Lung (tissue), 12 donors: ENCODE data around the gene RPL4. TPM values are rescaled to one million over a fixed set of nuclear protein-coding genes. Genes with fewer than 3 reads are reported as not detected.

ENCODE experiments used
- ATAC-seq: fragments of 200-7000 bp; cut with Tn5 transposase; one replicate; pipeline ENCODE4 v1.9.1; 2020; ENCODE audit warnings: moderate number of reproducible peaks; ENCODE audit not compliant: insufficient read depth, low FRiP score
- DNase-seq, 3 donors: peaks; one replicate each; pipeline ENCODE4 v3.0.0-alpha.2; 2013 to 2017
- H3K27ac ChIP-seq, 2 donors: one replicate each; pipeline ENCODE4 v1.5.1; 2013; ENCODE audit warnings: mild to moderate bottlenecking in 2 of 2, moderate library complexity in 2 of 2, control low read depth in 1 of 2, inconsistent platforms in 1 of 2, low read depth in 1 of 2, low read length in 1 of 2
- H3K27me3 ChIP-seq, 3 donors: one replicate each; pipeline ENCODE4 v1.5.1; 2013; ENCODE audit warnings: low read length in 2 of 3; ENCODE audit not compliant: control insufficient read depth in 3 of 3, insufficient read depth in 3 of 3
- H3K36me3 ChIP-seq, 4 donors: one replicate each; pipeline ENCODE4 v1.5.1; 2013; ENCODE audit warnings: low read length in 4 of 4, mild to moderate bottlenecking in 1 of 4, moderate library complexity in 1 of 4; ENCODE audit not compliant: control insufficient read depth in 4 of 4, insufficient read depth in 4 of 4
- H3K4me1 ChIP-seq, 5 donors: one replicate each; pipeline ENCODE4 v1.5.1; 2013; ENCODE audit warnings: low read length in 5 of 5, mild to moderate bottlenecking in 2 of 5, moderate library complexity in 1 of 5; ENCODE audit not compliant: control insufficient read depth in 5 of 5, insufficient read depth in 5 of 5
- H3K4me3 ChIP-seq: one replicate; pipeline ENCODE4 v1.5.1; 2013; ENCODE audit warnings: mild to moderate bottlenecking, control low read depth, moderate library complexity
- H3K9ac ChIP-seq, 2 donors: one replicate each; pipeline ENCODE4 v1.5.1; 2013; ENCODE audit warnings: low read length in 2 of 2, control low read depth in 1 of 2; ENCODE audit not compliant: insufficient read depth in 1 of 2
- H3K9me3 ChIP-seq, 4 donors: one replicate each; pipeline ENCODE4 v1.5.1; 2013; ENCODE audit warnings: low read length in 3 of 4, mild to moderate bottlenecking in 1 of 4, moderate library complexity in 1 of 4; ENCODE audit not compliant: control insufficient read depth in 4 of 4, insufficient read depth in 3 of 4
- WGBS, 2 donors: extraction: QIAGEN DNeasy Blood & Tissue Kit; methylation state at CpG; one replicate each; pipeline ENCODE4 v1.1.7; 2013; 5-methylcytosine and 5-hydroxymethylcytosine counted together
- polyA plus RNA-seq, 2 donors: library from polyadenylated mRNA; stranded (reverse); fragments of 200-250 nt; gene quantifications; one replicate each; pipeline ENCODE4 v1.2.1, GENCODE V29; 2013
- total RNA-seq, 2 donors: library from RNA; depleted of rRNA in 1 of 2; stranded (reverse); fragments of >200 nt in 1 of 2; gene quantifications; one replicate each; pipeline ENCODE4 v1.2.1, GENCODE V29; 2014 to 2021
- TF ChIP-seq, protein P1 (sequence below): IDR thresholded peaks from 2 replicates; pipeline ENCODE4 v1.5.1; 2012; ENCODE audit warnings: mild to moderate bottlenecking; ENCODE audit errors: control extremely low read depth, extremely low read depth
- donor health status: control.
- donor health status: control.
- donor health status: Bipolar disorder and iron deficiency.
- donor health status: healthy.
- donor health status: DM: yes; HTN: yes; CAD: no.

The RPL4 gene
- total and polyA plus RNA-seq, 4 donors, result 1,560 to 2,503 (median 2,434) TPM

GRCh38 chr15:66482539-66482938, 22.1 kb downstream of the RPL4 start:
- ATAC-seq, result no peak
- Histone ChIP-seq H3K27ac (no peak overlapping the region), H3K36me3 (peaks cover 6 to 28% (median 15%) of the 10 kb centered on the region in 4 donors), H3K4me3 (no peak overlapping the region), H3K9ac (no peak overlapping the region), H3K9me3 (no peaks in the 10 kb centered on the region), H3K27me3 (no peaks in the 10 kb centered on the region), H3K4me1 (peaks cover 0 to 5% (median 0%) of the 10 kb centered on the region in 5 donors)
- 69 to 75% methylated on average over 9 of the region's 9 CpGs for WGBS, 2 donors
- DNase-seq, result no peak
- TF ChIP-seq, protein P1, sequence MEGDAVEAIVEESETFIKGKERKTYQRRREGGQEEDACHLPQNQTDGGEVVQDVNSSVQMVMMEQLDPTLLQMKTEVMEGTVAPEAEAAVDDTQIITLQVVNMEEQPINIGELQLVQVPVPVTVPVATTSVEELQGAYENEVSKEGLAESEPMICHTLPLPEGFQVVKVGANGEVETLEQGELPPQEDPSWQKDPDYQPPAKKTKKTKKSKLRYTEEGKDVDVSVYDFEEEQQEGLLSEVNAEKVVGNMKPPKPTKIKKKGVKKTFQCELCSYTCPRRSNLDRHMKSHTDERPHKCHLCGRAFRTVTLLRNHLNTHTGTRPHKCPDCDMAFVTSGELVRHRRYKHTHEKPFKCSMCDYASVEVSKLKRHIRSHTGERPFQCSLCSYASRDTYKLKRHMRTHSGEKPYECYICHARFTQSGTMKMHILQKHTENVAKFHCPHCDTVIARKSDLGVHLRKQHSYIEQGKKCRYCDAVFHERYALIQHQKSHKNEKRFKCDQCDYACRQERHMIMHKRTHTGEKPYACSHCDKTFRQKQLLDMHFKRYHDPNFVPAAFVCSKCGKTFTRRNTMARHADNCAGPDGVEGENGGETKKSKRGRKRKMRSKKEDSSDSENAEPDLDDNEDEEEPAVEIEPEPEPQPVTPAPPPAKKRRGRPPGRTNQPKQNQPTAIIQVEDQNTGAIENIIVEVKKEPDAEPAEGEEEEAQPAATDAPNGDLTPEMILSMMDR, result no peak

- Histone ChIP-seq H3K9ac (no peak overlapping the region), H3K27ac (no peak overlapping the region), H3K4me3 (no peak overlapping the region), H3K4me1 (peaks cover 0 to 5% (median 0%) of the 10 kb centered on the region in 5 donors), H3K9me3 (no peaks in the 10 kb centered on the region), H3K36me3 (peaks cover 0 to 24% (median 12%) of the 10 kb centered on the region in 4 donors), H3K27me3 (no peaks in the 10 kb centered on the region)
- 92 to 98% methylated on average over 10 of the region's 10 CpGs for WGBS, 2 donors
- TF ChIP-seq, protein P1, result no peak
- DNase-seq (no peak), ATAC-seq (no peak)
Observed at GRCh38 chr15:66481107-66481856, 23.4 kb downstream of the RPL4 start.

DNA sequence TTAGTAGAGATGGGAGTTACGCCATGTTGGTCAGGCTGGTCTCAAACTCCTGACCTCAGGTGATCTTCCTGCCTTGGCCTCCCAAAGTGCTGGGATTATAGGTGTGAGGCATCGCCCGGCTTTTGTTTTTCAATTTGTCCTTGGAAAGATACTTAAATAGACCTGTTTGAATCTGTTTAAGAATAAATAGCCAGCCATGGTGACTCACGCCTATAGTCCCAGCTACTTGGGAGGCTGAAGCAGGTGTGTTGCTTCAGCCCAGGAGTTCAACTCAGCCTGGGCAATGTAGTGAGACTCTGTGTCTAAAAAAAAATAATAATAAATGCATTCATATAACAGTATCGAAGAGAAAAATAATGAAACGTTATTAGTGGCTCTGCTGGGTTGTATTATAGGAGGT, 24.4 kb downstream of the RPL4 start:
- DNase-seq (no peak), ATAC-seq (no peak)
- 80 to 90% methylated on average over 6 of the region's 6 CpGs for WGBS, 2 donors
- Histone ChIP-seq H3K36me3 (peaks cover 0 to 19% (median 10%) of the 10 kb centered on the region in 4 donors), H3K9me3 (no peaks in the 10 kb centered on the region), H3K9ac (no peak overlapping the region), H3K4me1 (peaks cover 0 to 5% (median 0%) of the 10 kb centered on the region in 5 donors), H3K27ac (no peak overlapping the region), H3K27me3 (no peaks in the 10 kb centered on the region), H3K4me3 (no peak overlapping the region)
- TF ChIP-seq, protein P1, result no peak

GRCh38 chr15:66477011-66477410, 27.6 kb downstream of the RPL4 start:
- DNase-seq, result no peak

More at GRCh38 chr15:66477011-66477410, 27.6 kb downstream of the RPL4 start:
- no peak overlapping the region for H3K9ac ChIP-seq
- TF ChIP-seq, protein P1, result no peak
- H3K27ac ChIP-seq, result no peak overlapping the region
- H3K27me3 ChIP-seq, result no peaks in the 10 kb centered on the region
- H3K4me3 ChIP-seq, result no peak overlapping the region
- WGBS, 2 donors, result 89 to 93% methylated on average over 2 of the region's 2 CpGs
- peaks cover 0 to 6% (median 5%) of the 10 kb centered on the region in 4 donors for H3K36me3 ChIP-seq
- peaks cover 0 to 10% (median 0%) of the 10 kb centered on the region in 5 donors for H3K4me1 ChIP-seq
- no peak for ATAC-seq
- H3K9me3 ChIP-seq, result no peaks in the 10 kb centered on the region
